Thyroid gland (tissue), 4 donors: ENCODE results near the gene ZNF627.

Experiments used
- POLR2A ChIP-seq, 2 donors: fragments of 450-650 bp; IDR thresholded peaks; one replicate each; pipeline ENCODE4 v1.6.1; 2017; ENCODE audit warnings: antibody characterized with exemption in 2 of 2, mild to moderate bottlenecking in 2 of 2, moderate library complexity in 1 of 2
- TF ChIP-seq, protein P1 (sequence below), 6 experiments: fragments of 200-600 bp in 3 of 6; fragments of 450-650 bp in 3 of 6; sonication (generic) in 3 of 6; IDR thresholded peaks; one replicate each; pipeline ENCODE4 v1.5.1; 2016 to 2019; ENCODE audit warnings: antibody characterized with exemption in 6 of 6, mild to moderate bottlenecking in 2 of 6, inconsistent platforms in 1 of 6, moderate library complexity in 1 of 6

DNA sequence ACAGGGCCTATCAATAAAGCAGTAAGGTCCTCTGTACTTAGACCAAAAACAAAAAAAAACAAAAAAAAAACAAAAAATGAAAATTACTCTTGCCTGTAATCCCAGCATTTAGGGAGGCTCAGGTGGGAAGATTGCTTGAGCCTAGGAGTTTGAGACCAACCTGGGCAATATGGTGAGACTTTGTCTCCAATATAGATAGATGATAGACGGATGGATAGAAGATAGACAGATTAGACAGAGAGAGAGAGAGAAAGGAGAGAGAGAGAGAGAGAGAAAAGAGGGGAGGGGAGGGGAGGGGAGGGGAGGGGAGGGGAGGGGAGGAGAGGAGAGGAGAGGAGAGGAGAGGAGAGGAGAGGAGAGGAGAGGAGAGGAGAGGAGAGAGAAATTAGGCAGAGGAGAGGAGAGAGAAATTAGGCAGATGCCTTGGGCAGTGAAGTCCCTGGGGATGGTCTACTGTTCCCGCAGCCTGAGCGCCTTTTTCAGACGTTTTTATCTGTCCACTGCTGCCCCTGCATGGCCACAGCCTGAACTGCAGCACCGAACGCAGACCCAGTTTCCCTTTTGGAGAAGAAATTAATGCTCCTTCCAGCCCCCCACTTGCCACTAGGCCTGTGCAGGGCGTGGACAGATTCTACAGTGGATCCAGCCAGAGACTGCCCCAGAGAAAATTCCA lies 9.8 kb upstream of the ZNF627 start:
- no peak for TF ChIP-seq POLR2A (IDR thresholded peaks at IDR 0.05)
- TF ChIP-seq, protein P1, sequence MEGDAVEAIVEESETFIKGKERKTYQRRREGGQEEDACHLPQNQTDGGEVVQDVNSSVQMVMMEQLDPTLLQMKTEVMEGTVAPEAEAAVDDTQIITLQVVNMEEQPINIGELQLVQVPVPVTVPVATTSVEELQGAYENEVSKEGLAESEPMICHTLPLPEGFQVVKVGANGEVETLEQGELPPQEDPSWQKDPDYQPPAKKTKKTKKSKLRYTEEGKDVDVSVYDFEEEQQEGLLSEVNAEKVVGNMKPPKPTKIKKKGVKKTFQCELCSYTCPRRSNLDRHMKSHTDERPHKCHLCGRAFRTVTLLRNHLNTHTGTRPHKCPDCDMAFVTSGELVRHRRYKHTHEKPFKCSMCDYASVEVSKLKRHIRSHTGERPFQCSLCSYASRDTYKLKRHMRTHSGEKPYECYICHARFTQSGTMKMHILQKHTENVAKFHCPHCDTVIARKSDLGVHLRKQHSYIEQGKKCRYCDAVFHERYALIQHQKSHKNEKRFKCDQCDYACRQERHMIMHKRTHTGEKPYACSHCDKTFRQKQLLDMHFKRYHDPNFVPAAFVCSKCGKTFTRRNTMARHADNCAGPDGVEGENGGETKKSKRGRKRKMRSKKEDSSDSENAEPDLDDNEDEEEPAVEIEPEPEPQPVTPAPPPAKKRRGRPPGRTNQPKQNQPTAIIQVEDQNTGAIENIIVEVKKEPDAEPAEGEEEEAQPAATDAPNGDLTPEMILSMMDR (IDR thresholded peaks at IDR 0.05): peak; percentile 78 to 92 (median 82)
